HCT116 (cell line): ENCODE measurements around the gene ABCA1. TPM values are rescaled to one million over a fixed set of nuclear protein-coding genes. Genes with fewer than 3 reads are reported as not detected.

ENCODE experiments used
- ATAC-seq: fragments of 200-7000 bp; cut with Tn5 transposase; 2 replicates; pipeline ENCODE4 v1.9.1; 2020; ENCODE audit warnings: mild to moderate bottlenecking, moderate library complexity
- BruUV-seq: library from RNA; stranded (reverse); fragments of 400-500 nt; replicated peaks from 2 replicates; lab custom pipeline; 2021; lab: Mats Ljungman, UMichigan
- CTCF ChIA-PET: fragments of 300-600 bp; sonication (Branson Sonifier 250); formaldehyde crosslinking; loops from one replicate; lab custom pipeline; 2021; ENCODE audit warnings: antibody characterized with exemption; lab: Charles Lee
- POLR2A ChIA-PET: fragments of 300-600, 350-600 bp; sonication (Branson Sonifier 250); formaldehyde crosslinking; loops from one replicate; lab custom pipeline; 2021; ENCODE audit warnings: antibody characterized with exemption; lab: Charles Lee
- RAD21 ChIA-PET, 2 experiments: fragments of 300-600 bp; sonication (Branson Sonifier 250); formaldehyde crosslinking; loops; one replicate each; lab custom pipeline; 2023; ENCODE audit warnings: low total read pairs in 2 of 2; ENCODE audit not compliant: uncharacterized antibody in 2 of 2, unreplicated experiment in 2 of 2, low non-redundant PET in 1 of 2; lab: Charles Lee
- DNase-seq: peaks from one replicate; pipeline ENCODE4 v3.0.0-alpha.2; 2010; ENCODE audit warnings: low read depth, low spot score
- H2AFZ ChIP-seq: fragments of 200-600 bp; shearing (Covaris generic), sonication (generic); 2 replicates; pipeline ENCODE4 v1.6.1; 2017; ENCODE audit warnings: low read depth, mixed run types, mixed read lengths, antibody characterized with exemption, low read length; ENCODE audit not compliant: poor library complexity, severe bottlenecking
- H3K27ac ChIP-seq: 2 replicates; pipeline ENCODE4 v1.5.1; 2012; ENCODE audit warnings: low read depth, low read length
- H3K27me3 ChIP-seq: fragments of 200-600 bp; sonication (generic); 2 replicates; pipeline ENCODE4 v1.6.1; 2016; ENCODE audit warnings: mixed run types, low read length, mixed read lengths; ENCODE audit not compliant: insufficient read depth
- H3K36me3 ChIP-seq, 2 experiments: fragments of 200-500 bp in 1 of 2; fragments of 200-600 bp in 1 of 2; sonication (Bioruptor generic) in 1 of 2; sonication (generic) in 1 of 2; 2 replicates each; pipeline versions ENCODE4 v1.5.1 to v1.6.1; 2014 to 2016; ENCODE audit warnings: low read length in 2 of 2, inconsistent platforms in 1 of 2, mixed read lengths in 1 of 2, mixed run types in 1 of 2; ENCODE audit not compliant: insufficient read depth in 2 of 2, control insufficient read depth in 1 of 2
- H3K4me1 ChIP-seq, 2 experiments: fragments of 200-600 bp in 1 of 2; sonication (generic) in 1 of 2; 2 replicates each; pipeline versions ENCODE4 v1.5.1 to v1.6.1; 2012 to 2017; ENCODE audit warnings: low read length in 2 of 2, inconsistent platforms in 1 of 2, mild to moderate bottlenecking in 1 of 2, mixed read lengths in 1 of 2, mixed run types in 1 of 2, moderate library complexity in 1 of 2; ENCODE audit not compliant: insufficient read depth in 2 of 2, control insufficient read depth in 1 of 2
- H3K4me2 ChIP-seq: fragments of 200-600 bp; sonication (generic); 2 replicates; pipeline ENCODE4 v1.6.1; 2017; ENCODE audit warnings: mixed run types, low read length, mixed read lengths
- H3K4me3 ChIP-seq, 2 experiments: fragments of 200-600 bp in 1 of 2; sonication (generic) in 1 of 2; replicated peaks in 1 of 2; 2 replicates each; pipeline ENCODE4 v1.5.1; 2011 to 2016; ENCODE audit warnings: low read length in 2 of 2, control low read depth in 1 of 2, low read depth in 1 of 2, mild to moderate bottlenecking in 1 of 2, mixed read lengths in 1 of 2, mixed run types in 1 of 2
- H3K79me2 ChIP-seq: fragments of 200-600 bp; sonication (generic); 2 replicates; pipeline ENCODE4 v1.6.1; 2017; ENCODE audit warnings: mild to moderate bottlenecking, mixed run types, low read length, moderate library complexity, mixed read lengths; ENCODE audit not compliant: insufficient read depth
- H3K9ac ChIP-seq: fragments of 200-600 bp; sonication (generic); 2 replicates; pipeline ENCODE4 v1.6.1; 2016; ENCODE audit warnings: low read length, mixed read lengths
- H3K9me2 ChIP-seq: fragments of 200-600 bp; sonication (generic), shearing (Covaris generic); 2 replicates; pipeline ENCODE4 v1.6.1; 2017; ENCODE audit warnings: mixed run types, mild to moderate bottlenecking, moderate library complexity; ENCODE audit not compliant: insufficient read depth
- H3K9me3 ChIP-seq, 2 experiments: fragments of 200-500 bp in 1 of 2; fragments of 200-600 bp in 1 of 2; sonication (Bioruptor generic) in 1 of 2; sonication (generic) in 1 of 2; 2 replicates each; pipeline ENCODE4 v1.6.1; 2014 to 2017; ENCODE audit warnings: low read length in 2 of 2, mixed read lengths in 2 of 2, inconsistent platforms in 1 of 2, low read depth in 1 of 2, mild to moderate bottlenecking in 1 of 2, mixed run types in 1 of 2, moderate library complexity in 1 of 2; ENCODE audit not compliant: control insufficient read depth in 1 of 2, insufficient read depth in 1 of 2
- H4K20me1 ChIP-seq: fragments of 200-600 bp; sonication (generic), shearing (Covaris generic); 2 replicates; pipeline ENCODE4 v1.6.1; 2017; ENCODE audit warnings: mixed run types, mild to moderate bottlenecking, moderate library complexity; ENCODE audit not compliant: insufficient read depth
- CBX3 ChIP-seq: IDR thresholded peaks from 2 replicates; pipeline ENCODE4 v1.6.1; 2012; ENCODE audit warnings: low read depth
- EGR1 ChIP-seq: IDR thresholded peaks from 2 replicates; pipeline ENCODE4 v1.6.1; 2012; ENCODE audit warnings: low read depth
- ELF1 ChIP-seq: IDR thresholded peaks from 2 replicates; pipeline ENCODE4 v1.6.1; 2012; ENCODE audit warnings: low read depth, borderline replicate concordance
- EZH2 ChIP-seq: fragments of 200-600 bp; sonication (generic); IDR thresholded peaks from 2 replicates; pipeline ENCODE4 v1.6.1; 2017; ENCODE audit warnings: antibody characterized with exemption, mixed run types
- FOSL1 ChIP-seq: IDR thresholded peaks from 2 replicates; pipeline ENCODE4 v1.6.1; 2012; ENCODE audit warnings: low read depth
- JUND ChIP-seq: IDR thresholded peaks from 2 replicates; pipeline ENCODE4 v1.6.1; 2012
- POLR2A ChIP-seq: IDR thresholded peaks from 2 replicates; pipeline ENCODE4 v1.7.0; 2011; ENCODE audit warnings: borderline replicate concordance; ENCODE audit not compliant: insufficient read depth, insufficient read length; ENCODE audit errors: extremely low read depth
- POLR2AphosphoS5 ChIP-seq: IDR thresholded peaks from 2 replicates; pipeline ENCODE4 v1.6.1; 2011; ENCODE audit warnings: mild to moderate bottlenecking, low read depth, low read length, moderate library complexity
- SIN3A ChIP-seq: IDR thresholded peaks from 2 replicates; pipeline ENCODE4 v1.6.1; 2012; ENCODE audit warnings: low read depth
- SP1 ChIP-seq: IDR thresholded peaks from 2 replicates; pipeline ENCODE4 v1.6.1; 2012; ENCODE audit warnings: low read depth
- SRF ChIP-seq: IDR thresholded peaks from 2 replicates; pipeline ENCODE4 v1.6.1; 2012; ENCODE audit warnings: low read depth
- YY1 ChIP-seq: IDR thresholded peaks from 2 replicates; pipeline ENCODE4 v1.6.1; 2011; ENCODE audit warnings: low read length, low read depth, moderate library complexity, mild to moderate bottlenecking; ENCODE audit not compliant: insufficient replicate concordance; ENCODE audit errors: extremely low read depth
- ZFX ChIP-seq: fragments of 450-650 bp; IDR thresholded peaks from 2 replicates; pipeline ENCODE4 v1.6.1; 2017
- ZNF274 ChIP-seq: fragments of 200-500 bp; sonication (Bioruptor generic); IDR thresholded peaks from 2 replicates; pipeline ENCODE4 v1.6.1; 2014; ENCODE audit warnings: mild to moderate bottlenecking, low read depth, low read length, inconsistent platforms
- intact Hi-C: fragments of 100-400 bp; cut with micrococcal nuclease; formaldehyde crosslinking; loops from 2 replicates; pipeline ENCODE4 v1.10.0; 2022
- total RNA-seq: library from RNA; stranded (reverse); gene quantifications from one replicate; pipeline ENCODE4 v1.2.1, GENCODE V29; 2021; ENCODE audit not compliant: unreplicated experiment
- TF ChIP-seq, protein P1 (sequence below): IDR thresholded peaks from 2 replicates; pipeline ENCODE4 v1.6.1; 2012; ENCODE audit warnings: low read depth
- TF ChIP-seq, protein P2 (sequence below): IDR thresholded peaks from 2 replicates; pipeline ENCODE4 v1.6.1; 2011; ENCODE audit warnings: mild to moderate bottlenecking, low read length, moderate library complexity; ENCODE audit not compliant: insufficient replicate concordance; ENCODE audit errors: extremely low read depth
- TF ChIP-seq, protein P3 (sequence below): IDR thresholded peaks from 2 replicates; pipeline ENCODE4 v1.6.1; 2012
- TF ChIP-seq, protein P4 (sequence below): IDR thresholded peaks from 2 replicates; pipeline ENCODE4 v1.6.1; 2012

The ABCA1 gene
- total RNA-seq, 1 experiment from 2014 or later: 0.89 TPM

DNA sequence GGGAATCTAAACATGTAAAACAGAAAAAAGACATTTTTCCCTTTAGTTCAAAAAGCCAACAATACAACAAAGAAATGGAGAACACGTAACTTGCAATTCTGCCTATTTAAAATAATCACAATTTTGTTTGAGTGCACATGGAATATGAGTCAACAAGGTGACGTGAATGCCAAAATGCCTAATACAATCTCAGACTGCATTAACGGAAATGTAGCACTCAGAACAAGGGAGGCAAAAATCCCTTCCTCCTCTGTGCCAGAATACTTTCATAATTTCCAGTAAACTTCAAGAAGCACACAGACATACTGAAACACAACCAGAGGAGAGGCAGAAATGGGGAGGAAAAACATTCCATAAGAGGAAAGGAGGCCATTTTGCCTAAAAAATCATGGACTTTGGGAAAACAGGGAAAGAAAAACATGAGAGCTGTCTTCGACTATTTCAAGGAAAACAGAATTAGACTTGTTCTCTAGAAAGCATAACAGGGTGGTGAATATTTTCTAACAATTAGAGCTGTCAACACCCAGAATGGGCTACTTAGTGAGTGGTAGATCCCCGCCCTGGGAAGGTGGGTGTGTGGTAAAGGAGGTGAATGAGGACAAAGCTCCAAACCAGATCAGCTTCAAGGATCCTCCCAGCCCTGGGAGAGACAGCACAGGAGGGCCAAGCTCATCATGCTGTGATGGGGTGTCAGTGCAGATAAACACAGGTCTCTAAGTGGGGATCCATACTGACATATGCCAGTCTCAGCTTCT, 48.2 kb downstream of the ABCA1 start:
- H3K27ac ChIP-seq: no peak overlapping the region
- no peaks in the 10 kb centered on the region for H3K27me3 ChIP-seq
- no peak for DNase-seq
- RAD21 ChIA-PET: no interaction called here
- BruUV-seq: no TSS peak
- TF ChIP-seq, protein P1, sequence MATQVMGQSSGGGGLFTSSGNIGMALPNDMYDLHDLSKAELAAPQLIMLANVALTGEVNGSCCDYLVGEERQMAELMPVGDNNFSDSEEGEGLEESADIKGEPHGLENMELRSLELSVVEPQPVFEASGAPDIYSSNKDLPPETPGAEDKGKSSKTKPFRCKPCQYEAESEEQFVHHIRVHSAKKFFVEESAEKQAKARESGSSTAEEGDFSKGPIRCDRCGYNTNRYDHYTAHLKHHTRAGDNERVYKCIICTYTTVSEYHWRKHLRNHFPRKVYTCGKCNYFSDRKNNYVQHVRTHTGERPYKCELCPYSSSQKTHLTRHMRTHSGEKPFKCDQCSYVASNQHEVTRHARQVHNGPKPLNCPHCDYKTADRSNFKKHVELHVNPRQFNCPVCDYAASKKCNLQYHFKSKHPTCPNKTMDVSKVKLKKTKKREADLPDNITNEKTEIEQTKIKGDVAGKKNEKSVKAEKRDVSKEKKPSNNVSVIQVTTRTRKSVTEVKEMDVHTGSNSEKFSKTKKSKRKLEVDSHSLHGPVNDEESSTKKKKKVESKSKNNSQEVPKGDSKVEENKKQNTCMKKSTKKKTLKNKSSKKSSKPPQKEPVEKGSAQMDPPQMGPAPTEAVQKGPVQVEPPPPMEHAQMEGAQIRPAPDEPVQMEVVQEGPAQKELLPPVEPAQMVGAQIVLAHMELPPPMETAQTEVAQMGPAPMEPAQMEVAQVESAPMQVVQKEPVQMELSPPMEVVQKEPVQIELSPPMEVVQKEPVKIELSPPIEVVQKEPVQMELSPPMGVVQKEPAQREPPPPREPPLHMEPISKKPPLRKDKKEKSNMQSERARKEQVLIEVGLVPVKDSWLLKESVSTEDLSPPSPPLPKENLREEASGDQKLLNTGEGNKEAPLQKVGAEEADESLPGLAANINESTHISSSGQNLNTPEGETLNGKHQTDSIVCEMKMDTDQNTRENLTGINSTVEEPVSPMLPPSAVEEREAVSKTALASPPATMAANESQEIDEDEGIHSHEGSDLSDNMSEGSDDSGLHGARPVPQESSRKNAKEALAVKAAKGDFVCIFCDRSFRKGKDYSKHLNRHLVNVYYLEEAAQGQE: no peak
- TF ChIP-seq JUND: no peak
- TF ChIP-seq ZFX: no peak
- TF ChIP-seq SIN3A: no peak
- no peak for TF ChIP-seq ZNF274
- TF ChIP-seq, protein P2, sequence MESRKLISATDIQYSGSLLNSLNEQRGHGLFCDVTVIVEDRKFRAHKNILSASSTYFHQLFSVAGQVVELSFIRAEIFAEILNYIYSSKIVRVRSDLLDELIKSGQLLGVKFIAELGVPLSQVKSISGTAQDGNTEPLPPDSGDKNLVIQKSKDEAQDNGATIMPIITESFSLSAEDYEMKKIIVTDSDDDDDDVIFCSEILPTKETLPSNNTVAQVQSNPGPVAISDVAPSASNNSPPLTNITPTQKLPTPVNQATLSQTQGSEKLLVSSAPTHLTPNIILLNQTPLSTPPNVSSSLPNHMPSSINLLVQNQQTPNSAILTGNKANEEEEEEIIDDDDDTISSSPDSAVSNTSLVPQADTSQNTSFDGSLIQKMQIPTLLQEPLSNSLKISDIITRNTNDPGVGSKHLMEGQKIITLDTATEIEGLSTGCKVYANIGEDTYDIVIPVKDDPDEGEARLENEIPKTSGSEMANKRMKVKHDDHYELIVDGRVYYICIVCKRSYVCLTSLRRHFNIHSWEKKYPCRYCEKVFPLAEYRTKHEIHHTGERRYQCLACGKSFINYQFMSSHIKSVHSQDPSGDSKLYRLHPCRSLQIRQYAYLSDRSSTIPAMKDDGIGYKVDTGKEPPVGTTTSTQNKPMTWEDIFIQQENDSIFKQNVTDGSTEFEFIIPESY: no peak
- TF ChIP-seq POLR2A: no peak
- no peak for TF ChIP-seq EGR1
- TF ChIP-seq CBX3: no peak
- TF ChIP-seq EZH2: no peak
- TF ChIP-seq YY1: no peak
- TF ChIP-seq SRF: no peak
- no peak for TF ChIP-seq ELF1
- TF ChIP-seq, protein P3, sequence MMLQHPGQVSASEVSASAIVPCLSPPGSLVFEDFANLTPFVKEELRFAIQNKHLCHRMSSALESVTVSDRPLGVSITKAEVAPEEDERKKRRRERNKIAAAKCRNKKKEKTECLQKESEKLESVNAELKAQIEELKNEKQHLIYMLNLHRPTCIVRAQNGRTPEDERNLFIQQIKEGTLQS: no peak
- no peak for TF ChIP-seq POLR2AphosphoS5
- TF ChIP-seq, protein P4, sequence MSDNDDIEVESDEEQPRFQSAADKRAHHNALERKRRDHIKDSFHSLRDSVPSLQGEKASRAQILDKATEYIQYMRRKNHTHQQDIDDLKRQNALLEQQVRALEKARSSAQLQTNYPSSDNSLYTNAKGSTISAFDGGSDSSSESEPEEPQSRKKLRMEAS: no peak
- no peak for TF ChIP-seq SP1
- TF ChIP-seq FOSL1: no peak
- TF ChIP-seq, all 23 proteins: peak for 0
- Histone ChIP-seq H3K9me2 (no peaks in the 10 kb centered on the region), H3K4me2 (no peak overlapping the region), H3K36me3 (no peaks in the 10 kb centered on the region), H3K9me3 (no peaks in the 10 kb centered on the region), H3K4me3 (no peak overlapping the region), H3K4me1 (no peaks in the 10 kb centered on the region), H3K9ac (no peak overlapping the region), H3K79me2 (no peaks in the 10 kb centered on the region), H4K20me1 (no peaks in the 10 kb centered on the region), H2AFZ (no peak overlapping the region)
- CTCF ChIA-PET: interaction anchor here (0.7 kb wide), 1 partner anchor 17 kb away, joined by 3 read pairs; no protein-coding TSS in a partner anchor
- POLR2A ChIA-PET: no interaction called here
- no peak for ATAC-seq
- intact Hi-C loops: no loop called here
